HCT116 (cell line): ENCODE results near the gene MAP4. TPM values are rescaled to one million over a fixed set of nuclear protein-coding genes. Genes with fewer than 3 reads are reported as not detected.

Experiments used
- ATAC-seq: fragments of 200-7000 bp; cut with Tn5 transposase; 2 replicates; pipeline ENCODE4 v1.9.1; 2020; ENCODE audit warnings: mild to moderate bottlenecking, moderate library complexity
- BruUV-seq: library from RNA; stranded (reverse); fragments of 400-500 nt; replicated peaks from 2 replicates; lab custom pipeline; 2021; lab: Mats Ljungman, UMichigan
- CTCF ChIA-PET: fragments of 300-600 bp; sonication (Branson Sonifier 250); formaldehyde crosslinking; loops from one replicate; lab custom pipeline; 2021; ENCODE audit warnings: antibody characterized with exemption; lab: Charles Lee
- POLR2A ChIA-PET: fragments of 300-600, 350-600 bp; sonication (Branson Sonifier 250); formaldehyde crosslinking; loops from one replicate; lab custom pipeline; 2021; ENCODE audit warnings: antibody characterized with exemption; lab: Charles Lee
- RAD21 ChIA-PET, 2 experiments: fragments of 300-600 bp; sonication (Branson Sonifier 250); formaldehyde crosslinking; loops; one replicate each; lab custom pipeline; 2023; ENCODE audit warnings: low total read pairs in 2 of 2; ENCODE audit not compliant: uncharacterized antibody in 2 of 2, unreplicated experiment in 2 of 2, low non-redundant PET in 1 of 2; lab: Charles Lee
- DNase-seq: peaks from one replicate; pipeline ENCODE4 v3.0.0-alpha.2; 2010; ENCODE audit warnings: low read depth, low spot score
- H2AFZ ChIP-seq: fragments of 200-600 bp; shearing (Covaris generic), sonication (generic); 2 replicates; pipeline ENCODE4 v1.6.1; 2017; ENCODE audit warnings: low read depth, mixed run types, mixed read lengths, antibody characterized with exemption, low read length; ENCODE audit not compliant: poor library complexity, severe bottlenecking
- H3K27ac ChIP-seq: 2 replicates; pipeline ENCODE4 v1.5.1; 2012; ENCODE audit warnings: low read depth, low read length
- H3K27me3 ChIP-seq: fragments of 200-600 bp; sonication (generic); 2 replicates; pipeline ENCODE4 v1.6.1; 2016; ENCODE audit warnings: mixed run types, low read length, mixed read lengths; ENCODE audit not compliant: insufficient read depth
- H3K36me3 ChIP-seq, 2 experiments: fragments of 200-500 bp in 1 of 2; fragments of 200-600 bp in 1 of 2; sonication (Bioruptor generic) in 1 of 2; sonication (generic) in 1 of 2; 2 replicates each; pipeline versions ENCODE4 v1.5.1 to v1.6.1; 2014 to 2016; ENCODE audit warnings: low read length in 2 of 2, inconsistent platforms in 1 of 2, mixed read lengths in 1 of 2, mixed run types in 1 of 2; ENCODE audit not compliant: insufficient read depth in 2 of 2, control insufficient read depth in 1 of 2
- H3K4me1 ChIP-seq, 2 experiments: fragments of 200-600 bp in 1 of 2; sonication (generic) in 1 of 2; 2 replicates each; pipeline versions ENCODE4 v1.5.1 to v1.6.1; 2012 to 2017; ENCODE audit warnings: low read length in 2 of 2, inconsistent platforms in 1 of 2, mild to moderate bottlenecking in 1 of 2, mixed read lengths in 1 of 2, mixed run types in 1 of 2, moderate library complexity in 1 of 2; ENCODE audit not compliant: insufficient read depth in 2 of 2, control insufficient read depth in 1 of 2
- H3K4me2 ChIP-seq: fragments of 200-600 bp; sonication (generic); 2 replicates; pipeline ENCODE4 v1.6.1; 2017; ENCODE audit warnings: mixed run types, low read length, mixed read lengths
- H3K4me3 ChIP-seq, 2 experiments: fragments of 200-600 bp in 1 of 2; sonication (generic) in 1 of 2; replicated peaks in 1 of 2; 2 replicates each; pipeline ENCODE4 v1.5.1; 2011 to 2016; ENCODE audit warnings: low read length in 2 of 2, control low read depth in 1 of 2, low read depth in 1 of 2, mild to moderate bottlenecking in 1 of 2, mixed read lengths in 1 of 2, mixed run types in 1 of 2
- H3K79me2 ChIP-seq: fragments of 200-600 bp; sonication (generic); 2 replicates; pipeline ENCODE4 v1.6.1; 2017; ENCODE audit warnings: mild to moderate bottlenecking, mixed run types, low read length, moderate library complexity, mixed read lengths; ENCODE audit not compliant: insufficient read depth
- H3K9ac ChIP-seq: fragments of 200-600 bp; sonication (generic); 2 replicates; pipeline ENCODE4 v1.6.1; 2016; ENCODE audit warnings: low read length, mixed read lengths
- H3K9me2 ChIP-seq: fragments of 200-600 bp; sonication (generic), shearing (Covaris generic); 2 replicates; pipeline ENCODE4 v1.6.1; 2017; ENCODE audit warnings: mixed run types, mild to moderate bottlenecking, moderate library complexity; ENCODE audit not compliant: insufficient read depth
- H3K9me3 ChIP-seq, 2 experiments: fragments of 200-500 bp in 1 of 2; fragments of 200-600 bp in 1 of 2; sonication (Bioruptor generic) in 1 of 2; sonication (generic) in 1 of 2; 2 replicates each; pipeline ENCODE4 v1.6.1; 2014 to 2017; ENCODE audit warnings: low read length in 2 of 2, mixed read lengths in 2 of 2, inconsistent platforms in 1 of 2, low read depth in 1 of 2, mild to moderate bottlenecking in 1 of 2, mixed run types in 1 of 2, moderate library complexity in 1 of 2; ENCODE audit not compliant: control insufficient read depth in 1 of 2, insufficient read depth in 1 of 2
- H4K20me1 ChIP-seq: fragments of 200-600 bp; sonication (generic), shearing (Covaris generic); 2 replicates; pipeline ENCODE4 v1.6.1; 2017; ENCODE audit warnings: mixed run types, mild to moderate bottlenecking, moderate library complexity; ENCODE audit not compliant: insufficient read depth
- CBX3 ChIP-seq: IDR thresholded peaks from 2 replicates; pipeline ENCODE4 v1.6.1; 2012; ENCODE audit warnings: low read depth
- EGR1 ChIP-seq: IDR thresholded peaks from 2 replicates; pipeline ENCODE4 v1.6.1; 2012; ENCODE audit warnings: low read depth
- ELF1 ChIP-seq: IDR thresholded peaks from 2 replicates; pipeline ENCODE4 v1.6.1; 2012; ENCODE audit warnings: low read depth, borderline replicate concordance
- EZH2 ChIP-seq: fragments of 200-600 bp; sonication (generic); IDR thresholded peaks from 2 replicates; pipeline ENCODE4 v1.6.1; 2017; ENCODE audit warnings: antibody characterized with exemption, mixed run types
- FOSL1 ChIP-seq: IDR thresholded peaks from 2 replicates; pipeline ENCODE4 v1.6.1; 2012; ENCODE audit warnings: low read depth
- MAX ChIP-seq: IDR thresholded peaks from 2 replicates; pipeline ENCODE4 v1.6.1; 2012
- POLR2A ChIP-seq: IDR thresholded peaks from 2 replicates; pipeline ENCODE4 v1.7.0; 2011; ENCODE audit warnings: borderline replicate concordance; ENCODE audit not compliant: insufficient read depth, insufficient read length; ENCODE audit errors: extremely low read depth
- POLR2AphosphoS5 ChIP-seq: IDR thresholded peaks from 2 replicates; pipeline ENCODE4 v1.6.1; 2011; ENCODE audit warnings: mild to moderate bottlenecking, low read depth, low read length, moderate library complexity
- REST ChIP-seq: IDR thresholded peaks from 2 replicates; pipeline ENCODE4 v1.6.1; 2012; ENCODE audit warnings: low read depth
- SP1 ChIP-seq: IDR thresholded peaks from 2 replicates; pipeline ENCODE4 v1.6.1; 2012; ENCODE audit warnings: low read depth
- YY1 ChIP-seq: IDR thresholded peaks from 2 replicates; pipeline ENCODE4 v1.6.1; 2011; ENCODE audit warnings: low read length, low read depth, moderate library complexity, mild to moderate bottlenecking; ENCODE audit not compliant: insufficient replicate concordance; ENCODE audit errors: extremely low read depth
- ZFX ChIP-seq: fragments of 450-650 bp; IDR thresholded peaks from 2 replicates; pipeline ENCODE4 v1.6.1; 2017
- ZNF274 ChIP-seq: fragments of 200-500 bp; sonication (Bioruptor generic); IDR thresholded peaks from 2 replicates; pipeline ENCODE4 v1.6.1; 2014; ENCODE audit warnings: mild to moderate bottlenecking, low read depth, low read length, inconsistent platforms
- intact Hi-C: fragments of 100-400 bp; cut with micrococcal nuclease; formaldehyde crosslinking; loops from 2 replicates; pipeline ENCODE4 v1.10.0; 2022
- total RNA-seq: library from RNA; stranded (reverse); gene quantifications from one replicate; pipeline ENCODE4 v1.2.1, GENCODE V29; 2021; ENCODE audit not compliant: unreplicated experiment
- TF ChIP-seq, protein P1 (sequence below): IDR thresholded peaks from 2 replicates; pipeline ENCODE4 v1.6.1; 2012

Gene MAP4
- total RNA-seq, 1 experiment from 2014 or later = 200 TPM

GRCh38 chr3:47846186-47846879, 169.9 kb downstream of the MAP4 start:
- no peak overlapping the region for H2AFZ ChIP-seq
- no peak overlapping the region for H3K27ac ChIP-seq
- peaks cover 21% of the 10 kb centered on the region; the same call in 1 of the 2 replicates for H3K79me2 ChIP-seq
- H3K36me3 ChIP-seq = peaks cover 48 to 81% of the 10 kb centered on the region in 2 experiments; a peak in 3 of 4 replicates
- intact Hi-C loops = no loop called here
- no peak overlapping the region for H3K9ac ChIP-seq
- ATAC-seq (no peak), DNase-seq (no peak)
- ChIA-PET RAD21 (no interaction called here), CTCF (no interaction called here), POLR2A (no interaction called here)
- no peak overlapping the region for H3K4me2 ChIP-seq
- no peak overlapping the region for H3K4me3 ChIP-seq
- no peaks in the 10 kb centered on the region for H3K9me3 ChIP-seq
- BruUV-seq = no TSS peak
- H3K4me1 ChIP-seq = no peaks in the 10 kb centered on the region
- H3K27me3 ChIP-seq = no peaks in the 10 kb centered on the region
- H4K20me1 ChIP-seq = no peaks in the 10 kb centered on the region
- TF ChIP-seq ZFX (no peak), SP1 (no peak), POLR2A (no peak), MAX (no peak), EZH2 (no peak), YY1 (no peak), REST (no peak), CBX3 (no peak), ELF1 (no peak), EGR1 (no peak), POLR2AphosphoS5 (no peak), FOSL1 (no peak), ZNF274 (no peak)
- TF ChIP-seq, protein P1, sequence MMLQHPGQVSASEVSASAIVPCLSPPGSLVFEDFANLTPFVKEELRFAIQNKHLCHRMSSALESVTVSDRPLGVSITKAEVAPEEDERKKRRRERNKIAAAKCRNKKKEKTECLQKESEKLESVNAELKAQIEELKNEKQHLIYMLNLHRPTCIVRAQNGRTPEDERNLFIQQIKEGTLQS = no peak
- H3K9me2 ChIP-seq = no peaks in the 10 kb centered on the region
